ENCODE results near the gene HOXB1.

The HOXB1 gene

GRCh38 chr17:48502901-48503300 lies 27.9 kb downstream of the HOXB1 start:
- no peak overlapping the region for H3K27ac ChIP-seq
- CTCF ChIA-PET, result interaction anchor here (0.5 to 1.6 kb wide), 2 partner anchors 10 to 38 kb away, joined by 3 to 7 read pairs; no protein-coding TSS in a partner anchor
- POLR2A ChIA-PET (ENCODE audit: low non-redundant PET), result no interaction called here

GRCh38 chr17:48502312-48502711 lies 28.5 kb downstream of the HOXB1 start:
- DNase-seq (ENCODE audit: low spot score), result no peak
- H3K27ac ChIP-seq, result no peak overlapping the region
- ChIA-PET CTCF (no interaction called here), POLR2A (ENCODE audit: low non-redundant PET) (no interaction called here)
- TF ChIP-seq, protein P1, sequence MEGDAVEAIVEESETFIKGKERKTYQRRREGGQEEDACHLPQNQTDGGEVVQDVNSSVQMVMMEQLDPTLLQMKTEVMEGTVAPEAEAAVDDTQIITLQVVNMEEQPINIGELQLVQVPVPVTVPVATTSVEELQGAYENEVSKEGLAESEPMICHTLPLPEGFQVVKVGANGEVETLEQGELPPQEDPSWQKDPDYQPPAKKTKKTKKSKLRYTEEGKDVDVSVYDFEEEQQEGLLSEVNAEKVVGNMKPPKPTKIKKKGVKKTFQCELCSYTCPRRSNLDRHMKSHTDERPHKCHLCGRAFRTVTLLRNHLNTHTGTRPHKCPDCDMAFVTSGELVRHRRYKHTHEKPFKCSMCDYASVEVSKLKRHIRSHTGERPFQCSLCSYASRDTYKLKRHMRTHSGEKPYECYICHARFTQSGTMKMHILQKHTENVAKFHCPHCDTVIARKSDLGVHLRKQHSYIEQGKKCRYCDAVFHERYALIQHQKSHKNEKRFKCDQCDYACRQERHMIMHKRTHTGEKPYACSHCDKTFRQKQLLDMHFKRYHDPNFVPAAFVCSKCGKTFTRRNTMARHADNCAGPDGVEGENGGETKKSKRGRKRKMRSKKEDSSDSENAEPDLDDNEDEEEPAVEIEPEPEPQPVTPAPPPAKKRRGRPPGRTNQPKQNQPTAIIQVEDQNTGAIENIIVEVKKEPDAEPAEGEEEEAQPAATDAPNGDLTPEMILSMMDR (conservative IDR thresholded peaks at IDR 0.05; ENCODE audit: low read depth), result no peak

More at GRCh38 chr17:48502901-48503300, 27.9 kb downstream of the HOXB1 start:
- TF ChIP-seq, protein P1 (conservative IDR thresholded peaks at IDR 0.05; ENCODE audit: low read depth), result no peak
- DNase-seq (ENCODE audit: low spot score), result no peak

DNA sequence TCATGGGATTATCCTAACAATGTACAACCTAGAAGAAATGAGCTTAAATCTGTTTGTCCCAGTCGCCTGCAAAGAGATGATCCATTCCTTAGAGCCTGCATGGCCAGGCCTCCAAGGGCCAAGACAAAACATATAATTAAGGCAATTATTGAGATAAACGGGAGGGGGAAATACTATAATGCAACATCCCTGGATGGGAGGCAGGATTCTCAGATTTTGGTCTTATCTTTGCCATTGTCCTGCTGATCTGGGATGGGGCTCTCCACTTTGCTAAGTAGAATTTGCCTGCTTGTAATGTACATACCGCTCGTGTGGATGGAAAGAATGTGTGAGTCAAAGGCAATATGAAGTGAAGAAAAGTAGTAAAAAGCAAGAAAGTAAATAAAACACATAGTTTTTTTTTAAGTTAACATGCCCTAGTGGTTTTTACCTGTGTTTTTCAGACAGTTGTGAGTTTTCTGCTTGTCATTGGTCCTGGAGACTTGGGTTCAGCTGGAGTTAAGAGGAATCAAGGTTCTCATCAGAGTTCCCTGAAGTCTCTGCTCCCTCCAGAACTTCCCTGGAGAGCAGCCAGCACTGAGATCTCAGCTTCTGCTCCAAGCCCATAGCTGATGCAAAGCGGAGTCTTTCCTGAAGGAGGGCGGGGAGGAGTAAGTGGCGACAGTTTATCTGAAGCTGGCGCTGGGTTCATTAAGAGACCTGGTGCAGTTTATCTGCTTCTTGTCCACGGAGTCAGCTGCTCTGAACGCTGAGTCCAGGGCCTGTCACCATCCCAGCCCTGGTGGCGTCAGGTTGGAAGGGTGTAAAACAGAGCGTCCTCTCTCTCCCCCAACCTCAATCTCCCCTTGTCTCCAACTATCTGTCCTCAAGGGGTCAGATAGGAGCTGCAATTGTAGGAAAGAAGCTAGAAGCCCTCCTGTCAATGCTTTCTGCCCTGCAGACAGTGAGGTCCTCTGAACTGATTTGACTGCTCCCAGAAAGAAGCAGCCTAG lies 30.1 kb downstream of the HOXB1 start:
- H3K27ac ChIP-seq, result no peak overlapping the region
- ChIA-PET POLR2A (ENCODE audit: low non-redundant PET) (no interaction called here), CTCF (interaction anchor here (0.5 kb wide), 1 partner anchor 55 kb away, joined by 4 read pairs; no protein-coding TSS in a partner anchor)
- no peak for DNase-seq (ENCODE audit: low spot score)
- TF ChIP-seq, protein P1 (conservative IDR thresholded peaks at IDR 0.05; ENCODE audit: low read depth), result no peak

DNA sequence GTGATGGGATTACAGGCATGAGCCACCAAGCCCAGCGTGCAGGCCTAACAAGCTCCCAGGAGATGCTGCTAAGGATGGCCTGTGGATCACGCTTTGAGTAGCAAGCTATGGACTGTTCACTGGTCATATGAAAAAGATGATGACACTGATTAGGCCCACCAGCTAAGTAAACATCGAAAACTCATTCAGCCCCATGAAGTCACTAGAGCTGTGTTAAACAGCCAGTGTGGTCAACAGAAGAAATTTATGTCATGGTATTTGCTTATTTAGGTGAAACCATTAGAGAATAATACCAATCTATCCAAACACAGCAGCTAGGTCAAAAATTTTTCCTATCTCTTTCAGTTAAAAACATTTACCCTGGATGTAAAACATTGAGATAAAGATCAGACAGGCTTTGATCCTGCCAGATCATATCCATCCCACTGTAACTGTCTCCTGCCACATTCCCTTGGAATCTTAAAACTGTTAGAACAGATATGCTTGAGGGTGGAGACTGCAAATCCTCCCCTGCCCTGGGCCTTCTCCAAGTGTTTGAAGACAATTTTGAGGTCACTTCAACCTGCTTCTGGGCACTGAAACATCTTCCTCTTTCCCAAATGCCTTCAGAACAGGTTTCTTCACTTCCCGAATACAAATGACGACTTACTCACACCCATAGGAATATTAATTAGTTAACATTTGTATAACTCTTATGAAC lies 30.9 kb downstream of the HOXB1 start:
- ChIA-PET CTCF (interaction anchor here (0.6 to 1.0 kb wide), 3 partner anchors 43 to 335 kb away, joined by 3 to 4 read pairs (median 3); no protein-coding TSS in a partner anchor), POLR2A (ENCODE audit: low non-redundant PET) (no interaction called here)
- DNase-seq (ENCODE audit: low spot score), result no peak
- TF ChIP-seq, protein P1 (conservative IDR thresholded peaks at IDR 0.05; ENCODE audit: low read depth), result no peak
- H3K27ac ChIP-seq, result no peak overlapping the region

- POLR2A ChIA-PET (ENCODE audit: low non-redundant PET), result no interaction called here
- TF ChIP-seq, protein P1 (conservative IDR thresholded peaks at IDR 0.05; ENCODE audit: low read depth), result no peak
- CTCF ChIA-PET, result interaction anchor here (0.6 to 1.0 kb wide), 4 partner anchors 42 to 336 kb away, joined by 3 to 5 read pairs (median 4); no protein-coding TSS in a partner anchor
- peak; percentile 29 for DNase-seq (ENCODE audit: low spot score)
- no peak overlapping the region for H3K27ac ChIP-seq
These were observed 31.6 kb downstream of the HOXB1 start for GRCh38 chr17:48499248-48499647.

GRCh38 chr17:48498164-48498850 lies 32.5 kb downstream of the HOXB1 start:
- CTCF ChIA-PET, result interaction anchor here (0.6 to 0.7 kb wide), 3 partner anchors 21 to 120 kb away, joined by 3 to 5 read pairs (median 3); no protein-coding TSS in a partner anchor
- no peak for DNase-seq (ENCODE audit: low spot score)
- TF ChIP-seq, protein P1 (conservative IDR thresholded peaks at IDR 0.05; ENCODE audit: low read depth), result no peak

More at GRCh38 chr17:48498164-48498850, 32.5 kb downstream of the HOXB1 start:
- H3K27ac ChIP-seq, result no peak overlapping the region
- POLR2A ChIA-PET (ENCODE audit: low non-redundant PET), result no interaction called here
